Spleen (tissue), 11 donors: ENCODE measurements around the gene NELFCD. TPM values are rescaled to one million over a fixed set of nuclear protein-coding genes. Genes with fewer than 3 reads are reported as not detected.

Experiments used
- DNase-seq: peaks from one replicate; pipeline ENCODE4 v3.0.0-alpha.2; 2020
- H3K27ac ChIP-seq, 8 donors: fragments of 200-600 bp; sonication (generic) in 7 of 8; 1 replicate in 4 of 8; 2 replicates in 4 of 8; pipeline versions ENCODE4 v1.5.0 to v1.8.0; 2016 to 2021; ENCODE audit warnings: inconsistent platforms in 4 of 8, mild to moderate bottlenecking in 4 of 8, moderate library complexity in 1 of 8
- H3K27me3 ChIP-seq, 7 donors: fragments of 200-600 bp; sonication (generic) in 6 of 7; replicated peaks in 1 of 7; 1 replicate in 4 of 7; 2 replicates in 3 of 7; pipeline versions ENCODE4 v1.5.0 to v1.8.0; 2016 to 2021; ENCODE audit warnings: inconsistent platforms in 3 of 7, mild to moderate bottlenecking in 1 of 7
- H3K36me3 ChIP-seq, 6 donors: fragments of 200-600 bp; sonication (generic) in 5 of 6; 1 replicate in 4 of 6; 2 replicates in 2 of 6; pipeline versions ENCODE4 v1.5.0 to v1.8.0; 2016 to 2021; ENCODE audit warnings: inconsistent platforms in 2 of 6
- H3K4me1 ChIP-seq, 6 donors: fragments of 200-600 bp; sonication (generic) in 5 of 6; 1 replicate in 3 of 6; 2 replicates in 3 of 6; pipeline versions ENCODE4 v1.5.0 to v1.8.0; 2016 to 2021; ENCODE audit warnings: inconsistent platforms in 3 of 6
- H3K4me3 ChIP-seq, 8 donors: fragments of 200-600 bp; sonication (generic) in 7 of 8; 1 replicate in 4 of 8; 2 replicates in 4 of 8; pipeline versions ENCODE4 v1.5.0 to v1.8.0; 2016 to 2021; ENCODE audit warnings: inconsistent platforms in 4 of 8, mild to moderate bottlenecking in 4 of 8, moderate library complexity in 2 of 8
- H3K9me3 ChIP-seq, 8 donors: fragments of 200-600 bp; sonication (generic) in 7 of 8; 1 replicate in 4 of 8; 2 replicates in 4 of 8; pipeline versions ENCODE4 v1.5.0 to v1.8.0; 2016 to 2021; ENCODE audit warnings: inconsistent platforms in 4 of 8
- POLR2A ChIP-seq, 3 donors: fragments of 450-650 bp; IDR thresholded peaks; one replicate each; pipeline ENCODE4 v1.5.1; 2017; ENCODE audit warnings: antibody characterized with exemption in 3 of 3, mild to moderate bottlenecking in 1 of 3
- POLR2AphosphoS5 ChIP-seq, 3 donors: sonication (generic); formaldehyde crosslinking; IDR thresholded peaks; one replicate each; pipeline ENCODE4 v1.5.1; 2017; ENCODE audit warnings: antibody characterized with exemption in 3 of 3
- WGBS, 5 donors: extraction: QIAGEN DNeasy Blood & Tissue Kit in 3 of 5; methylation state at CpG; one replicate each; pipeline versions ENCODE4 v1.1.5 to v1.1.7; 2013 to 2018; 5-methylcytosine and 5-hydroxymethylcytosine counted together
- intact Hi-C: fragments of 100-400 bp; cut with DNase I; formaldehyde crosslinking; loops from one replicate; pipeline ENCODE4 v1.15.0; 2023; ENCODE audit warnings: low total_unique reads
- polyA plus RNA-seq, 3 donors: library from polyadenylated mRNA; stranded (reverse); fragments of 200-250 nt; gene quantifications; one replicate each; pipeline ENCODE4 v1.2.1, GENCODE V29; 2013
- total RNA-seq, 7 donors: library from RNA; depleted of rRNA in 3 of 7; stranded (reverse); fragments of >200 nt in 3 of 7; fragmentation: NEBNext Ultra II Directional in 4 of 7; extraction: Animal tissue kit (Norgen Biotek cat#: 25700) in 4 of 7; gene quantifications; one replicate each; pipeline versions ENCODE4 v1.1.0 to v1.2.1, GENCODE V29; 2016 to 2021
- TF ChIP-seq, protein P1 (sequence below), 11 experiments: fragments of 200-600 bp in 7 of 11; fragments of 450-650 bp in 4 of 11; sonication (generic) in 4 of 11; IDR thresholded peaks in 8 of 11; conservative IDR thresholded peaks in 3 of 11; 1 replicate in 7 of 11; 2 replicates in 4 of 11; pipeline versions ENCODE4 v1.4.0 to v1.8.0; 2016 to 2021; ENCODE audit warnings: antibody characterized with exemption in 11 of 11, inconsistent platforms in 4 of 11, mild to moderate bottlenecking in 1 of 11
- donor health status: healthy with polysubstance abuse.
- donor health status: DM: no; HTN: no; CAD: no; lungs with moderate emphysema.
- donor health status: DM: no; HTN: no; CAD: no.
- donor health status: Bipolar disorder and iron deficiency.
- donor health status: healthy.
- donor health status: DM: no; HTN: no; CAD: no.
- donor health status: DM: yes; HTN: yes; CAD: no.

NELFCD gene
- total and polyA plus RNA-seq, 10 donors = 38.4 to 78.3 (median 58.6) TPM

DNA sequence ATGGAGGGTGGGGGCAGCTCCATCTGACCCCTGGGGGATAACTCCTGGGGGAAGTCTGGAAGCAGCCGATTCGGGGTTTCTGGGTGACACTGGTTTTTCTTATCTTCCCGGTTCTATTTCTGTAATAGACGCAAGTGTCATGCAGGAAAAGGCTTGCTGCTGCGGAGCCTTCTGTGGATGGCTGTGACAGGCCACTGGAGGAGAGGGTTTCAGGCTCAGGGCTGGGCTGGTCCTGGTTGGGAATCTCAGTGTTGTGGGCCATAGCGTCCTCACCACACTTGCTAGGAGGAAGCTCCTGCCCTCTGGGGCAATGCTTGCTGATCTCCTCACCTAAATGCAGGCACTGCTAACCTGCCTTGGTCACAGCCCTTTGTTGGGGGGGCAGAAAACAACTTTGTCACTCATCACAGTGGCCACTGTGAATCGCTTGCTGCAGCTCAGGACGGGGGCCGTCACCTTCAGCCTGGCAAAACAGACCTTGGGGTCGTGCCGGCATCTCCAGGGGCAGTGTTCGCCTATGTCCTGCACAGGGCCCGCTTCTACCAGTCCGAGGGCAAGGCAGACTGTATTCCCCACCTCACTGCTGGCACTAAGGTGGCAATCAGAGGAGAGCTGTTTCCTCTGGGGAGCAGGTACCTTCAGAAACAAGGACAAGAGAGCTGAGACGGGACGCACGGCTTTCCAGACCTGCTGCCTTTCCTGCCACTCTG, 33.8 kb downstream of the NELFCD start:
- TF ChIP-seq POLR2AphosphoS5 (IDR thresholded peaks at IDR 0.05) (no peak), POLR2A (IDR thresholded peaks at IDR 0.05) (no peak)
- TF ChIP-seq, protein P1, sequence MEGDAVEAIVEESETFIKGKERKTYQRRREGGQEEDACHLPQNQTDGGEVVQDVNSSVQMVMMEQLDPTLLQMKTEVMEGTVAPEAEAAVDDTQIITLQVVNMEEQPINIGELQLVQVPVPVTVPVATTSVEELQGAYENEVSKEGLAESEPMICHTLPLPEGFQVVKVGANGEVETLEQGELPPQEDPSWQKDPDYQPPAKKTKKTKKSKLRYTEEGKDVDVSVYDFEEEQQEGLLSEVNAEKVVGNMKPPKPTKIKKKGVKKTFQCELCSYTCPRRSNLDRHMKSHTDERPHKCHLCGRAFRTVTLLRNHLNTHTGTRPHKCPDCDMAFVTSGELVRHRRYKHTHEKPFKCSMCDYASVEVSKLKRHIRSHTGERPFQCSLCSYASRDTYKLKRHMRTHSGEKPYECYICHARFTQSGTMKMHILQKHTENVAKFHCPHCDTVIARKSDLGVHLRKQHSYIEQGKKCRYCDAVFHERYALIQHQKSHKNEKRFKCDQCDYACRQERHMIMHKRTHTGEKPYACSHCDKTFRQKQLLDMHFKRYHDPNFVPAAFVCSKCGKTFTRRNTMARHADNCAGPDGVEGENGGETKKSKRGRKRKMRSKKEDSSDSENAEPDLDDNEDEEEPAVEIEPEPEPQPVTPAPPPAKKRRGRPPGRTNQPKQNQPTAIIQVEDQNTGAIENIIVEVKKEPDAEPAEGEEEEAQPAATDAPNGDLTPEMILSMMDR (IDR thresholded peaks at IDR 0.05 in 8 of 11, conservative IDR thresholded peaks at IDR 0.05 in 3 of 11) = no peak
- Histone ChIP-seq H3K4me3 (no peak overlapping the region), H3K36me3 (peaks cover 0 to 5% (median 0%) of the 10 kb centered on the region in 6 donors), H3K27me3 (no peaks in the 10 kb centered on the region), H3K27ac (no peak overlapping the region), H3K9me3 (no peaks in the 10 kb centered on the region), H3K4me1 (peaks cover 9 to 70% (median 39%) of the 10 kb centered on the region in 6 donors)
- WGBS, 5 donors = 78 to 88% (median 82%) methylated on average over 13 to 17 of the region's 17 CpGs
- DNase-seq = peak; percentile 68
- intact Hi-C loops = no loop called here

DNA sequence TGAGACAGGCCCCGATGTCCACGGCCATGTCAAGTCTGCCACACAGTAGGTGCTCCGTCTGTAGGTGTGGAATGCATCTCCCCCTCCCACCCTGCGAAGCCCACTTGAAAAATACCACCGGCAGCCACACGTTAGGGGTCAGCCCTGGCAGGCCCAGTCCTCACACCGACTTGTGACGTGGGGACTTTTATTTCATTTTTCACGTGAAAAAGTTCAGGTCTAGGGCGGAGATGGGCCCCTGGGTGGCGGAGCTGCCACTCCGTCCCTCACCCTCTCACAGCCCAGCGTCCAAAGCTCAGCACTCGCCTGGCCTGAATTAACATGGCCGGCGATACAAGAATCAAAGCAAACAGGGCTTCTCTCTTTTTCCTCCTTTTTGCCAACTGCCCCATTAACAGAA, 34.4 kb downstream of the NELFCD start:
- Histone ChIP-seq H3K36me3 (peaks cover 0 to 5% (median 0%) of the 10 kb centered on the region in 6 donors), H3K27ac (peak overlapping the region in 1 of 8 donors; percentile 72), H3K4me1 (peaks cover 9 to 64% (median 36%) of the 10 kb centered on the region in 6 donors), H3K9me3 (no peaks in the 10 kb centered on the region), H3K4me3 (no peak overlapping the region), H3K27me3 (no peaks in the 10 kb centered on the region)
- intact Hi-C loops = no loop called here
- WGBS, 5 donors = 92 to 97% (median 96%) methylated on average over 16 of the region's 16 CpGs
- peak; percentile 55 for DNase-seq
- TF ChIP-seq, protein P1 (IDR thresholded peaks at IDR 0.05 in 8 of 11, conservative IDR thresholded peaks at IDR 0.05 in 3 of 11) = no peak
- no peak for TF ChIP-seq POLR2A (IDR thresholded peaks at IDR 0.05)
- no peak for TF ChIP-seq POLR2AphosphoS5 (IDR thresholded peaks at IDR 0.05)

DNA sequence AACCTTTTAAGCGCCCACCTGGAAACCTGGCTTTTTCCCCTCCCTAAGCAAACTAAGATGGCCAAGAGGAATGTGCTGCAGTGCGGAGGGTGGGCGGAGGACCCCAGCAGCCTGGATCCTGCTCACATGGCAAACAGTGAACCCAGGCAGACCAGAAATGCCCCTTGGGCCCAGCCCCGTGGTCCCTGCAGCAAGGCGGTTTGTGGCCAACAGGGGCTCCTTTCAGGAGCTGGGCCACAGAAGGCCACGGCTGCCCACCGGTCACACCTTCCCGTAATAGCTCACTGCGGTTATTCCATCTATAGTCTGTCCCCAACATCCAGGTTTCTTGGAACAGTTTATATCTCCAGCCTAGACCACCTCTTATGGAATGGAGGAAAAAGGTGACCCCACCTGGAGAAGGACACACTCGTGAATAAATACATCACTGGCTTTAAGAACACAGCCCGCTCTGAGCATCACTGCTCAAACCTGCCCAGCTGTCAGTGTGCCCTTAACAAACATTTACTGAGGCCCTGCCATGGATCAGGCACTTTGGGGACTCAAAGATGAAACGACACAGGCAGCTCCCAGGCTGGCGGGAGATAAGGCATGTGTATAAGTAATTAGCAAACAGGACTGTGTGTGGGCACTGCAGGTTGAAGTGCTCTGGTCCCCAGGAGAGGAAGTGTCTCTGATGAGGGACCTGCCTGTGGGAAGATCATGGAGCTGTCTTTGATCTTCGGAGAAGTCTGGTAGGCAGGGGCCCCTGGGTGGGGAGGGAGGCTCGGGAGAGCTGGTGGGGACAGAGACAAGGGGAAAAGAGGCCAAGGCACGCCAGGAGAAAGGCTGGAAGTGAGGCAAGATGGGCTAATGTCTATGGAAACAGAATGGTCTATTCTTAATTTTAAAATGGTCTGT, 35.0 kb downstream of the NELFCD start:
- Histone ChIP-seq H3K9me3 (no peaks in the 10 kb centered on the region), H3K36me3 (peaks cover 0 to 10% (median 0%) of the 10 kb centered on the region in 6 donors), H3K27ac (peak overlapping the region in 5 of 8 donors; percentile 29 to 72 (median 45)), H3K4me1 (peaks cover 9 to 58% (median 32%) of the 10 kb centered on the region in 6 donors), H3K4me3 (no peak overlapping the region), H3K27me3 (no peaks in the 10 kb centered on the region)
- 75 to 85% (median 78%) methylated on average over 15 to 16 of the region's 16 CpGs for WGBS, 5 donors
- intact Hi-C loops = no loop called here
- TF ChIP-seq POLR2AphosphoS5 (IDR thresholded peaks at IDR 0.05) (no peak), POLR2A (IDR thresholded peaks at IDR 0.05) (no peak)
- TF ChIP-seq, protein P1 (IDR thresholded peaks at IDR 0.05 in 8 of 11, conservative IDR thresholded peaks at IDR 0.05 in 3 of 11) = no peak
- peak; percentile 57 for DNase-seq
